Superior temporal gyrus (tissue), 1 donor: Measurements from ENCODE around the gene KRABD2.
"Not testable (repeated sequence)": the region's sequence is repeated elsewhere in the genome, so short reads cannot be mapped to it uniquely, and the experiment has no call there.

ENCODE experiments used
- DNase-seq: peaks from one replicate; pipeline ENCODE4 v3.0.0-alpha.2; 2016; ENCODE audit errors: extremely low spot score

KRABD2 gene

DNA sequence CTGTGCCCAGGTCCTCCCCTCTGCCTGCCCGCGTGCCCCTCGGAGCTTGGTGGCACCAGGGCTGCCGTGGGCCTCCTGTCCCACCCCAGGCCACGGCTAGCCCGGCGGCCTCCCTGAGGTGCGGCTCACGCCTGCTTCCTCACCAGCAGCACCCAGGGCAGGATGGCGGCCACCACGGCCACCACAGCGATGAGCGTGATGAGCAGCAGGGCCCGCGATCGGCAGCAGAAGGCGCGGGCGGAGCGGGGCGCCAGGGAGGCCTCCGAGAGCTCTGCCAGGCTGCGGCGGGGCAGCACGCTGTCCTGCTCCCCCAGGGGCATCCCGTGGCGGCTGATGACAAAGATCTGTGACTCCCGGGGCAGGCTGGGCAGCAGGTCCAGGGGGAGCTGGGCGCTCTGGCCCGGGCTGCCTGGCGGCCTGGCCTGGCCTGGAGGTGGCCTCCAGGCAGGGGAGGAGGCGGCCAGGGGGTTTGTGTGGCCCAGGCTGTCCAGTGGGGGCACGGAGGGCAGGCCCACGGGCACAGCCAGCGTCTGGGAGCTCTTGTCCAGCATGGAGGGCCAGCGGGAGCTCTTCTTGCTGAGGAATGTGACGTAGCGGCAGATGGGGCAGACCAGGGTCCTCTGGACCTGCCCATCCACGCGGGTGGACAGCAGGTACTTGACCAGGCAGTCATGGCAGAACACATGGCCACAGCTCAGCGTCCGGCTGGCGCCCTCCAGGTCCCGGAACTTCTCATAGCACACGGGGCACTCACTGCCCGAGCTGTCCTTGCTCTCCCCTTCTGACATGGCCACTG, 16.4 kb upstream of the KRABD2 start:
- DNase-seq: no peak

GRCh38 chr17:8392274-8392673, 15.8 kb upstream of the KRABD2 start:
- no peak for DNase-seq

DNA sequence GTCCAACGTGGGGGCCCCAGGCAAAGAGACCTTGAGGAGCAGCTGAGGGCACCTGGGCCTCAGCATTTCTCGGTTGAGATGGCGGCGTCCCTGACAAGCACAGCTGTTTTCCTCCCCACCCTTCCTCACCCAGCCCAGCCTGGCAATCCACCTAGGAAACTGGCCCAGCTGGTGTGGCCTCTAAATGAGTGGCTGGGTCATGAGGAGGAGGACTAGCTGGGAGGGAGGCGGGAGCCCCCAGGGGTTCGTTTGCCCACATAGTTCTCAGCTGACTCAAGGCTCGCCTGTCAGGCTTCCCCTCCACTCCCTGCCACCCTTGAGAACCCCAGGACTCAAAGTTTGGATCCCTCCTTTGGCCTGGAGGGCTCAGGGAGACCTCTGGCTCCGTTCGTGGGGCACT, 15.2 kb upstream of the KRABD2 start:
- DNase-seq: no peak

DNA sequence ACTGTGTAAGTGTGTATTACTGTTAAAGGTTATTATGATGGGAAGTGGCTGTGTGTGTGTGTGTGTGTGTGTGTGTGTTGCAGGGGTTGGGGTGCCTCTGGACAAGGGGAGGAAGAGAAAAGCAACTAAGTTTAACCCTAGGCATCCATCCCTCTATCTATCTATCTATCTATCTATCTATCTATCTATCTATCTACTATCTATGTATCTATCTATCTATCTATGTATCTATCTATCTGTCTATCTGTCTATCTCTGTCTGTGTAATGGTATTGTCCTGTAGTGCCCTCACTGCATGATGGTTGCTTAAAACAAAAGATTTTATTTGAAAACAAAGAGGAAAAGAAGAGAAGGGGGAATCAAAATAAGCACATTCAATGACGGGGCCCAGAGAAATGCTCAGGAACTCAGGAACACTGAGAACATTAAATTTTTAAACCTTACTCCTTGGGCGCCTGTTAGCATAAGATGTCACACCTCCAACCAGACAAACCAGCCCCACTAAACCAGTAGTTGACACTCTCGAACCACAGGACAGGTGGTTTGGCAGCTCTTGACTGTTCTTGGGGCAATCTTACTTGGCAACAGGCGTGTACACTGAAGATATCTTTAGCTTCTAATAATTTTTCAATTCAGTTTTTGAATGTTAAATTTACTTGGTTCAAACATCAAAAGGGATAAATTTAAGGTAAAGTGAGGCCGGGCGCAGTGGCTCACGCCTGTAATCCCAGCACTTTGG, 11.6 kb upstream of the KRABD2 start:
- no peak for DNase-seq

DNA sequence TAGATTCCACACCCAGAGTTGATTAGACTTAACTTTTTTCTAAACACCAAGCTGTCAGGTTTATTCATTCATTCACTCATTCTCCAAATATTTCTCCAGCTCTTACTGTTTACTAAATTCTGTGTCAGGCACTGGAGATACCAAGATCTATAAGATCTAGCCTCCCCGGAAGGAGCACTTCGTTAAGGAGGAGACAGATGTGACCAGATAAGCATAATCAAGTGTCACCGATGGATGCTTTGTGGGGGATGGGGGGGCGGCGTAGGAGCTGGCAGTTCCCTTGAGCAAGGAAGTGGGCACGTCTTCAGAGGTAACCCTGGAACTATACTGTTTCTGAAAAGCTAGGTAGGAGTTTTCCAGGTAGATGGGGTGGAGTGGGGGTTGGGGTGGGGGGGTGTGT, 10.3 kb upstream of the KRABD2 start:
- DNase-seq: no peak

GRCh38 chr17:8384801-8385378, 8.4 kb upstream of the KRABD2 start:
- DNase-seq: no peak

GRCh38 chr17:8383143-8383822, 6.8 kb upstream of the KRABD2 start, which contains the start of gene RPL26:
RPL26 (minus strand) TSS chr17:8383193; CDS start chr17:8382310, 883 bp downstream.
- DNase-seq: peak; percentile 100

GRCh38 chr17:8382880-8383142, 6.3 kb upstream of the KRABD2 start:
- no peak for DNase-seq

DNA sequence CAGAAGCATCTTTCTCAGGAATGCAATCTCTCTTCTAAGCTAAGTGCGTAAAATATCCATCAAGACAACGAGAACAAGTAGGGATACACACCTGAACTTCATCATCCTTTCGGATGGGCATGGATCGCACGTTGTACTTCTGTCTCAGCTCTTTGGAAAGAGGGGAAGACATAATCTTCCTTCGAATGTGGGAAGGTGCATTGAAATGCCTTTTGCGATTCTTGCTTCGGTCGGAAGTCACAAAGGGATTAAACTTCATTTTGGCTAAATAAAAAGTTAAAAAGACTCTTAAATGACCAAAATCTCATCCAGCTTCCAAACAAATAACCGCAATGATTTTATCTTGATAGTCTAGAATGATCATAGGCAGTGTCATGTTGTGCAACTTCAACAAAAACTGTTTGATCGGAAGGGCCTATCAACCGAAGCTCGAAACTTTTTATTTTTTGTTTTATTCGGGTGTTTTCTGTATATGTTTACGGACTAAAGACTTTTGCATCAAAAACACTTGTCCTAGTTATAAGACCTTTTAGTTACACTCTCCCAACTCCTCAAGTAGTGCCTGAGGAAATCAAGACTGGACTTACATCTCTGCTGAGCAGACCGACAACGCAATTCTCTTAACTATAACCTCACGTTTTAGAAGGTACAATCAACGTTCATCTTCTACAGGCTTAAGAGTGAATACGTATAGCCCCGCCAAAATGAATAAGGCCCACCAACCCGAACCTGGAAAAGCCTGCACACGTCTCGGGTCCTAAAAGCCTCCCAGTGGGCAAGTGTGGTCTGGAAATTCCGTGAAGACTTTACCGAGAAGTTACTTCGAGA, 5.8 kb upstream of the KRABD2 start:
- DNase-seq: no peak

- no peak for DNase-seq
These were observed 3.5 kb upstream of the KRABD2 start for GRCh38 chr17:8380049-8380448.

DNA sequence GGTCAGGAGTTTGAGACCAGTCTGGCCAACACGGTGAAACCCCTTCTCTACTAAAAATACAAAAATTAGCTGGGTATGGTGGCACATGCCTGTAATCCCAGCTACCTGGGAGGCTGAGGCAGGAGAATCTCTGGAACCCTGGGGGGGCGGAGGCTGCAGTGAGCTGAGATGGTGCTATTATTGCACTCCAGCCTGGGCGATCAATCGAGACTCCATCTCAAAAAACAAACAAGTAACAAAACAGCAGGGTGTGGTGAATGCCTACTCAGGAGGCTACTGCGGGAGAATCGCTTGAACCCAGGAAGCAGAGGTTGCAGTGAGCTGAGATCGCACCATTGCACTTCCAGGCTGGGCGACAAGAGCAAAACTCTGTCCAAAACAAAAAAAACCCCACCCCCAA, 1.6 kb upstream of the KRABD2 start:
- DNase-seq: not testable (repeated sequence)

- no peak for DNase-seq
These were observed 918 bp upstream of the KRABD2 start for GRCh38 chr17:8377422-8377821.

- peak; percentile 58 for DNase-seq
These were observed 705 bp downstream of the KRABD2 start for GRCh38 chr17:8375738-8376259.

DNA sequence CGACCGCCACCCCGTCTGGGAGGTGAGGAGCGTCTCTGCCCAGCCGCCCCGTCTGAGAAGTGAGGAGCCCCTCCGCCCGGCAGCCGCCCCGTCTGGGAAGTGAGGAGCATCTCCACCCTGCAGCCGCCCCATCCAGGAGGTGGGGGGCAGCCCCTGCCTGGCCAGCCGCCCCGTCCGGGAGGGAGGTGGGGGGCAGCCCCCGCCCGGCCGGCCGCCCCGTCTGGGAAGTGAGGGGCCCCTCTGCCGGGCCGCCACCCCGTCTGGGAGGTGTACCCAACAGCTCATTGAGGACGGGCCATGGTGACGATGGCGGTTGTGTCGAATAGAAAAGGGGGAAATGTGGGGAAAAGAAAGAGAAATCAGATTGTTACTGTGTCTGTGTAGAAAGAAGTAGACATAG, 2.6 kb downstream of the KRABD2 start:
- DNase-seq: not testable (repeated sequence)

- DNase-seq: no peak
These were observed 4.1 kb downstream of the KRABD2 start for GRCh38 chr17:8372422-8372821.

DNA sequence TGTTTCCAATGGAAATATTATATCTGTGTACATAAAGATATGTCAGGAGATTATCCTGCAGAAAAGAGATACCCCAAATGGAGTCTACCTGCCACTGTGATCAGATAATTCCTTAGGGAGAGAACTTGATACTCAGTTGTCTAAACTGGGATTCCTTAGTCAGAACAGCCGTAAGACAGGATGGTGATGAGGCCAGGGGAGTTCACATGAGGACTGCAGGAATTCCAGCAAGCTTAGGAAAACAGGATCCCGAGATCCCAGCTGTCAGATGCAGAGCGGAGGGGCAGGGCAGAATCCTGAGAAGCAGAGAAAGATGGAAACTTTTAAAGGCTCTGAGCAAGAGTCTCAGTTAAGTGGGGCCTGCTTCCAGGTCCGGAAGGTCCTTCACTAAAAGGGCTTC, 4.7 kb downstream of the KRABD2 start:
- no peak for DNase-seq

DNA sequence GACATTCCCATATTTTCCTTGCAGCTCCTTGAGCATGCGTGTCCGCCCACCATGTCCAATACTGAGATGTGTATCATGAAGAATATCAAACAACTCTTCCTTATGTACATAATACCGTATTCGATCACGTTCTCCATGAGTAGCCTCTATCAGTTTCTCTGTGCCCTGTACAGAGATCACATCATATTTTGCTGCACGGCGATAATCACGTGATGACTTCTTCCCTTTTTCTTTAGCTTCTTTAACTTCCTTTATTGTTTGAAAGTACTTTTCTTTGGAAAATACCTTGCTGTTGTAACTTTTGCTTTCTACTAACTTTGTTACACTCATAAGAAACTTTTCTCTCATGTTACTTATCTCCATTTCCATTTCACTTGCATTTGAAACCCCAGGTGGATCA, 6.6 kb downstream of the KRABD2 start:
- no peak for DNase-seq

DNA sequence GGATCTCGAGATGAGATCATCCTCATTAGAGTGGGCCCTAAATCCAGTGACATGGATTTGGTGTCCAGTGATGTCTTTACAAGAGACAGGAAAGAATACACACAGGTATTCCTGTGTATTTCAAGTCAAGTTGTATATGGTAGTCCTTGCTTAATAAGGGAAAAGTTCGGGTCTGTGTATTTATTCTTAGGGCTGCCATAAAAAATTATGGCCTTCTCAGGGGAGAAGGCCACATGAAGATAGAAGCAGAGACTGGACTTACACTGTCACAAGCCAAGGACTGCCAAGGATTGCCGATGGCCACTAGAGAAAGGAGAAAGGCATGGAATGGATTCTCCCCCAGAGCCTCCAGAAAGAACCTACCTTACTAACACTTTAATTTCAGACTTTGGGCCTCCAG, 8.3 kb downstream of the KRABD2 start:
- DNase-seq: no peak

DNA sequence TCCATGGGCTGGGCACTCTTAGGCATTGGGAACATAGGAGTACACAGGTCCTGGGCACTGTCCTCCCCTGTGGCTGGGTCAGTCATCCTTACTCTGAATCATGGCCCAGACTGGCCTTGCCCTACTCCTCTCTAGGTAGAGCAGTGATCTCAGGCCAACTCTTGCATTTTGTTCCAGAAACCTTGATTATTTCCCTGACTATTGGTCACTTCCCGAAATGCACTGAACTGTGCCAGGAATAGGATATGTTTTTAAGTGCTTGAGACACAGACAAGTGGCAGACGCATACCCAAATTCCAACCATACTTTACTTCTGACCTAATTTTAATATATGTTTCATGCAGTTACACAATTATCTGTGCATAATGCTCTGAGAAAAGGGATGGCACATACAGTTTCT, 10.3 kb downstream of the KRABD2 start:
- DNase-seq: no peak

DNA sequence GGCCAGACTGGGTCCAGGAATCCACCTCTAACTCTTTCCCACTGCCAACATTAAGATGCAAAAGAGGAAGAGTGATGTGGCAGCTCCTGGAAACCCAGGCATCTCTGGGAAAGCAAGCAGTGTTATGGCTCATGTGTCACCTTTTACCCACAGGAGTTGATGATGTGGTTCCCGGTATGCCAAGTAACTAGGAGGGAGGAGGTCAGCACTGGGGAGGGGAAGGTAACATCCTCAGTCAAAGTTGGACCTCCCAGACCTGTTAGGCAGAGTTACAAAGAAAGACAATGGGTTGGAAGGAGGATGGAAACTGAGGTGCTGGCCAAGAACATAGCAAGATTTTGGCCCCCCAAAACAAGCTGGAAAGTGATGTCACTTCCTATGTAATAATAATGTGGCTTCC, 11.4 kb downstream of the KRABD2 start:
- no peak for DNase-seq

- DNase-seq: no peak
These were observed 13.7 kb downstream of the KRABD2 start for GRCh38 chr17:8362651-8363332.
